NB4 (cell line): ENCODE results near the gene C2CD3.

Experiments used
- DNase-seq: peaks from one replicate; pipeline ENCODE4 v3.0.0; 2010; ENCODE audit warnings: low read depth
- H3K4me3 ChIP-seq: one replicate; pipeline ENCODE4 v1.5.1; 2011; ENCODE audit warnings: mild to moderate bottlenecking, low read depth, low read length, moderate library complexity
- MYC ChIP-seq: IDR thresholded peaks from 2 replicates; pipeline ENCODE4 v1.6.1; 2011; ENCODE audit warnings: low read depth, low read length
- POLR2A ChIP-seq: IDR thresholded peaks from 2 replicates; pipeline ENCODE4 v1.6.1; 2011; ENCODE audit warnings: mild to moderate bottlenecking; ENCODE audit not compliant: insufficient read length; ENCODE audit errors: extremely low read depth
- TF ChIP-seq, protein P1 (sequence below): IDR thresholded peaks from one replicate; pipeline ENCODE4 v1.5.1; 2012; ENCODE audit warnings: low read depth, low read length
- TF ChIP-seq, protein P2 (sequence below): IDR thresholded peaks from 2 replicates; pipeline ENCODE4 v1.6.1; 2011; ENCODE audit warnings: low read depth, low read length

C2CD3 gene

DNA sequence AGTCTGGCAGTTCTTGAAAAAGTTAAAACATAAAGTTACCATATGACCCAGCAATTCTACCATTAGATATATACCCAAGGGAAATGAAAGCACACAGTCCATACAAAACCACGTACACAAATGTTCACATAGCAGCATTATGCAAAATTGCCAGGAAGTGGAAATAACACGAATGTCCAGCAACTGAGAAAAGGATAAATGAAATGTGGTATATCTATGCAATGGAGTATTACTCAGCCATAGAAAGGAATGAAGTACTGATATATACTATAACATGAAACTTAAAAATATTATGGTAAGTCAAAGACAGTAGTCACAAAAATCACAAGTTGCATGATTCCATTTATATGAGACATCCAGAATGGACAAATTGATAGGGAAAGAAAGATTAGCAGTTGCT is 57.9 kb downstream of the C2CD3 start:
- no peak overlapping the region for H3K4me3 ChIP-seq
- TF ChIP-seq, protein P1, sequence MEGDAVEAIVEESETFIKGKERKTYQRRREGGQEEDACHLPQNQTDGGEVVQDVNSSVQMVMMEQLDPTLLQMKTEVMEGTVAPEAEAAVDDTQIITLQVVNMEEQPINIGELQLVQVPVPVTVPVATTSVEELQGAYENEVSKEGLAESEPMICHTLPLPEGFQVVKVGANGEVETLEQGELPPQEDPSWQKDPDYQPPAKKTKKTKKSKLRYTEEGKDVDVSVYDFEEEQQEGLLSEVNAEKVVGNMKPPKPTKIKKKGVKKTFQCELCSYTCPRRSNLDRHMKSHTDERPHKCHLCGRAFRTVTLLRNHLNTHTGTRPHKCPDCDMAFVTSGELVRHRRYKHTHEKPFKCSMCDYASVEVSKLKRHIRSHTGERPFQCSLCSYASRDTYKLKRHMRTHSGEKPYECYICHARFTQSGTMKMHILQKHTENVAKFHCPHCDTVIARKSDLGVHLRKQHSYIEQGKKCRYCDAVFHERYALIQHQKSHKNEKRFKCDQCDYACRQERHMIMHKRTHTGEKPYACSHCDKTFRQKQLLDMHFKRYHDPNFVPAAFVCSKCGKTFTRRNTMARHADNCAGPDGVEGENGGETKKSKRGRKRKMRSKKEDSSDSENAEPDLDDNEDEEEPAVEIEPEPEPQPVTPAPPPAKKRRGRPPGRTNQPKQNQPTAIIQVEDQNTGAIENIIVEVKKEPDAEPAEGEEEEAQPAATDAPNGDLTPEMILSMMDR: no peak
- TF ChIP-seq, protein P2, sequence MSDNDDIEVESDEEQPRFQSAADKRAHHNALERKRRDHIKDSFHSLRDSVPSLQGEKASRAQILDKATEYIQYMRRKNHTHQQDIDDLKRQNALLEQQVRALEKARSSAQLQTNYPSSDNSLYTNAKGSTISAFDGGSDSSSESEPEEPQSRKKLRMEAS: no peak
- no peak for TF ChIP-seq POLR2A
- no peak for TF ChIP-seq MYC
- DNase-seq: no peak

DNA sequence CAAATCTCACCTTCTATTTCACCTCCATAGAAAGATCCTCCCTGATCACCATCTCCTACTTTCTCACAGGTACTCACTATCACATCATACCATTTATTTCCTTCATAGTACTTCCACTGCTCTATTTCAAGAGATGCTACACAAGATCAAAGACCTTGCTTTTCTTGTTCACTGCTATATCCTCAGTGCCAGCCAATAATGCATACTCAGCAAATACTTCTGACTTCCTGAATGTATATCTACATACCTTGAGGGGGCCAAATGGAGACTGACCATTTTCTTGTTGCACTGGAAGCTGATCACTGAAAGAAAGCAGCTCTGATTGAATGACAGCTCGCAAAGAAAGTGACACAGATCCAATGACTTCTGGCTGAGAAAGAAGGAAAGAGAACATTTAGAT is 64.7 kb downstream of the C2CD3 start:
- DNase-seq: no peak
- no peak overlapping the region for H3K4me3 ChIP-seq
- no peak for TF ChIP-seq POLR2A
- no peak for TF ChIP-seq MYC

DNA sequence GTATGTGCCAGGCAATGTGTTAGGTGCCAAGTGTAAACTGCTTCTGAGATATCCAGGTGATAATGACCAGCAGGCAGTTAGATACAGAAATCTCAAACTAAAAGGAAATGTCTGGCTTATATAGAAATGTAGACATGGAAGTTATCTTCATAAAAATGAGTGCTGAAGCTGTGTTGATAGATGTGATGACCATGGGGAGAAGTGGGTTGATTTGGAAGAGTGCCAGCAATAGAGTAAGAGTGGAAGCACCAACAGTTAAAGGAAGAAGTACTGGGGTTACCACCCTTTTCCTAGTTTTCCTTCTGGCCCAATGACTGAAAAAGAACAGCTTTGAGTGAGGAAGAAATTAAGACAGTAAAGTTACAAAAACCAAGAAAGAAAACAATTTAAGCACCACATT is 68.5 kb downstream of the C2CD3 start:
- TF ChIP-seq MYC: no peak
- TF ChIP-seq, protein P2: no peak
- no peak for TF ChIP-seq POLR2A
- TF ChIP-seq, protein P1: no peak
- no peak overlapping the region for H3K4me3 ChIP-seq

DNA sequence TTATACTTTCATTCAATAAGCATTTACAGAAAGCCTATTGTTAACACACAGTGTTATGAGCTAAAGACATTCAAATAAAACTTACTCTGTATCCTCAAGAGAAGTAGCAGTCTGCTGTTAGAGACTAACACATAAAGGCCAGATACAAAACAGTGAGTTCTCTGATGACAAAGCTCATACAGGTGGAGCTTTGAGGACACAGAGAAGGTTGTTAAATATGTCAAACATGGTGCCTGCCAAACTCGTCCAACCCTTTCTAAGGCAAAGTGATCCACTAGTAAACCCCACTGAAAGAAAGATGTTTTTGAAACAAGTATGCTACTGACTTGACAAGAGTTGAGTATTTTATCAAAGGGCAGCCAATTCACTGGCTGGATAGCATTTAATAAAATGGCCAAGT is 70.1 kb downstream of the C2CD3 start:
- TF ChIP-seq, protein P2: no peak
- TF ChIP-seq, protein P1: no peak
- TF ChIP-seq POLR2A (no peak), MYC (no peak)
- H3K4me3 ChIP-seq: no peak overlapping the region

More for the DNA sequence above, 68.5 kb downstream of the C2CD3 start:
- DNase-seq: no peak

DNA sequence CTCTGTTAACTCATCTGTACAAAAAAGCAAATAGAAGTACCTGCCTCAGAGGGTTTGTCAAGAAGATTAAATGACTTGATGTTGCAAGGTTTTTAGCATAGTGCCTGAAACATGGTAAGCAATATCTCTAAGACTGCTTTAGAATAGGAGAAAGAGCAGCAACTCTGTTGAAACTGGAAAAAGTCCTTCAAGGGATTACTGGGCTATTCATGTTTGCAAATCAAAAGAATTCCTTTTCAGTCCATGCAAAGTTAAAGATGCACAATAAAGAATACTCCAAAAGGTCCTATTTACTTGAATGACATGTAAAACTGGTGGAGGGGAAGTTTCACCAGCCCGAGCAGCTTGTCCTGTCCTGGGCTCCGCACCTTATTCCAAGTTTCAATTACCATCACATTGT is 70.6 kb downstream of the C2CD3 start:
- TF ChIP-seq POLR2A: no peak
- no peak for TF ChIP-seq MYC
- TF ChIP-seq, protein P2: no peak
- TF ChIP-seq, protein P1: no peak

More for the DNA sequence above, 70.1 kb downstream of the C2CD3 start:
- DNase-seq: no peak

DNA sequence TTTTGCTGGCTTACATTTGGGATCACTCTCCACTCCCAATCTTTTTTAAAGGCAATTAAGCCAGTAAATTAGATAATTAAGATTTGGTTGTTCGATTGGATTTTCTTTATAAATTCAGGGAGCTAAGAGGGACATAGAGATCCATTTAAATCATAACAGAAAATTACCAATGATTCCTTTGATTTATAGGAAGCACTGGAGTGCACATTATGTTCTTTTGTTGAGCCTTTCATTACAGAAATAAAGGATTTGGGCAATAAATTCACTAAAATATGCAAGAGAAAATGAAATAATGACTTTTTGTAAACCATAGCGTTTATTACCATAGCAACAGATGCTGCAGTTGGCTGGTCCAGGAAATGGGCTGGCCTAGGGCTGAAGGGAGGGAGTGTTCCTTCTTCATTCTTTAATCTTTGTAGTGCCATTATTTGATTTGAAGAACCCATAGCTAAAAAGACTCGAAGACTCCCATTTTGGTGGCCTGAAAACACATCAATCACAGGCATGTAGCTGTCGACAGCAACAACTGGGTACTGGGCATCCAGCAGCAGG is 73.0 kb downstream of the C2CD3 start:
- H3K4me3 ChIP-seq: no peak overlapping the region
- DNase-seq: no peak
- TF ChIP-seq, protein P1: no peak
- TF ChIP-seq, protein P2: no peak
- TF ChIP-seq POLR2A (no peak), MYC (no peak)

More for the DNA sequence above, 70.6 kb downstream of the C2CD3 start:
- DNase-seq: no peak
- no peak overlapping the region for H3K4me3 ChIP-seq
